ENCODE measurements around the gene BMP6. TPM values are rescaled to one million over a fixed set of nuclear protein-coding genes. Genes with fewer than 3 reads are reported as not detected.

Gene BMP6
- total RNA-seq, 6 experiments from 2014 or later, result 1.8 to 4.4 (median 2.6) TPM

DNA sequence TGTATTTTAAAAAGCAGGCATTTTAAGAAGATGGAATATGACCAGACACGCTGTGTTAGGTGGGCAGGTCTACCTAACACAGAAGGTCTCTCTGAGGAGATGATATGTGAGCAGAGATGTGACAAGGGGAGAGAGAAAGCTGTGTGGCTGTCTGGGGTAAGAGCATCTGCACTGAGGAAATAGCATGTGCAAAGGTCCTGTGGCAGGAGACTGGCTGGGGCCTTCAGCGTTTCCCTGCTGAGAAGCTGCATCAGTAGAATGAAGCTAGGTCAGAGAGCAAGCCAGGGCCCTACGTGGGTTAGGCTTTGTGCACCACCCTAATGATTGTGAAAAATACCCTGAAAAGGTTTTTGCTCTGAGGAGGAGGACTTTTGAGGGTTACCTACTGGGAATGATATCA, 97.7 kb downstream of the BMP6 start:
- H3K9me3 ChIP-seq, result no peaks in the 10 kb centered on the region
- no peak overlapping the region for H3K27ac ChIP-seq
- ATAC-seq (no peak), DNase-seq (no peak)
- no peak overlapping the region for H3K4me3 ChIP-seq
- H3K36me3 ChIP-seq, result no peaks in the 10 kb centered on the region
- TF ChIP-seq POLR2A (IDR thresholded peaks at IDR 0.05), result no peak
- TF ChIP-seq, protein P1, sequence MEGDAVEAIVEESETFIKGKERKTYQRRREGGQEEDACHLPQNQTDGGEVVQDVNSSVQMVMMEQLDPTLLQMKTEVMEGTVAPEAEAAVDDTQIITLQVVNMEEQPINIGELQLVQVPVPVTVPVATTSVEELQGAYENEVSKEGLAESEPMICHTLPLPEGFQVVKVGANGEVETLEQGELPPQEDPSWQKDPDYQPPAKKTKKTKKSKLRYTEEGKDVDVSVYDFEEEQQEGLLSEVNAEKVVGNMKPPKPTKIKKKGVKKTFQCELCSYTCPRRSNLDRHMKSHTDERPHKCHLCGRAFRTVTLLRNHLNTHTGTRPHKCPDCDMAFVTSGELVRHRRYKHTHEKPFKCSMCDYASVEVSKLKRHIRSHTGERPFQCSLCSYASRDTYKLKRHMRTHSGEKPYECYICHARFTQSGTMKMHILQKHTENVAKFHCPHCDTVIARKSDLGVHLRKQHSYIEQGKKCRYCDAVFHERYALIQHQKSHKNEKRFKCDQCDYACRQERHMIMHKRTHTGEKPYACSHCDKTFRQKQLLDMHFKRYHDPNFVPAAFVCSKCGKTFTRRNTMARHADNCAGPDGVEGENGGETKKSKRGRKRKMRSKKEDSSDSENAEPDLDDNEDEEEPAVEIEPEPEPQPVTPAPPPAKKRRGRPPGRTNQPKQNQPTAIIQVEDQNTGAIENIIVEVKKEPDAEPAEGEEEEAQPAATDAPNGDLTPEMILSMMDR (IDR thresholded peaks at IDR 0.05), result no peak
- whole genome bisulfite sequencing (ENCODE audit: insufficient coverage, low coverage, low lambda C conversion rate, missing lambda C conversion rate), result 60% methylated on average over 3 of the region's 3 CpGs
- H3K4me1 ChIP-seq, result no peaks in the 10 kb centered on the region
- intact Hi-C loops (cut with DNase I), result no loop called here
- no peaks in the 10 kb centered on the region for H3K27me3 ChIP-seq

DNA sequence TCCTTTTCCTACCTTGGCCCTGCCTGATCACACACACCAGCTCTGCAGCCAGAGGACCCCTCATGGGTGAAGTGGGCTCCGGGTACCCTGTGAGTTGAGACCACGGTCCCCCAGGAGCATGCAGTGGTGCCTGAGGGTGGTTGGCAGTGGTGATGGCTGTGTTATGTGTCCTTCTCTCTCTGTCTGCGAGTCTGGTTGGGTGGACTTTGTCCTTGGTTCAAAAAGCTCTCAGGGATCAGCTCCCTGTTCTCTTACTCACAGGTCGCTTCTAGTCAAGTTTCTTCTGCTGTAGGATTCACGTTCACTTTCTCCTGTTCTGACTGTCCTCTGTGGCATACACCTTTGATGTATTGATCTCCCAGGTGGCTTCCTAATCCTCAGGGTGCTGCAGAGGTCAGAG, 100.1 kb downstream of the BMP6 start:
- H3K27me3 ChIP-seq, result no peaks in the 10 kb centered on the region
- no peak for DNase-seq
- no peaks in the 10 kb centered on the region for H3K9me3 ChIP-seq
- no peak overlapping the region for H3K4me3 ChIP-seq
- intact Hi-C loops (cut with DNase I), result no loop called here
- no peaks in the 10 kb centered on the region for H3K36me3 ChIP-seq
- TF ChIP-seq, protein P1 (IDR thresholded peaks at IDR 0.05), result no peak
- TF ChIP-seq POLR2A (IDR thresholded peaks at IDR 0.05), result no peak
- 33% methylated on average over 3 of the region's 5 CpGs for WGBS (ENCODE audit: insufficient coverage, low coverage, low lambda C conversion rate, missing lambda C conversion rate)
- H3K4me1 ChIP-seq, result no peaks in the 10 kb centered on the region
- no peak overlapping the region for H3K27ac ChIP-seq
- no peak for ATAC-seq

DNA sequence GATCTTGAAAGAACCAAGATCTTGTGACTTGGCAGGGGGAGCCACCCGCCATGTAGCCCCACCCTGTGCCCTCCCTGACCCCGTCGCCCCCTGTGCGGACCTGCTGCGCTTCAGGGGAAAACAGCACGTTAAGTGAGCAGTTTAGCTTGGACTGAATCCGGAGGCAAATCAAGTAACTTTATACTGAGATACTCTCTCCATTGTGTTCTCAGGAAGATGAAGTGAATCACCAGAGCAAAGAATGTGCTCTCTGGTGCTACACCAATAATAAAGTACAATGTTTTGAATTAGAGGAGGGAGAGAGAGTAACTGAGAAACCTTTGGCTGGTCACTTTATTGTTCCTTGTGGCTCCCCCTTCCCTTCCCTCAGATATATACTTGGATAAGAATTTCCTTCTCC, 101.2 kb downstream of the BMP6 start:
- H3K36me3 ChIP-seq, result no peaks in the 10 kb centered on the region
- H3K27ac ChIP-seq, result no peak overlapping the region
- TF ChIP-seq POLR2A (IDR thresholded peaks at IDR 0.05), result no peak
- no peaks in the 10 kb centered on the region for H3K27me3 ChIP-seq
- no peak for DNase-seq
- peak; percentile 15 to 60 (median 42) for ATAC-seq
- H3K4me1 ChIP-seq, result no peaks in the 10 kb centered on the region
- WGBS (ENCODE audit: insufficient coverage, low coverage, low lambda C conversion rate, missing lambda C conversion rate), result 32% methylated on average over 6 of the region's 7 CpGs
- no peak overlapping the region for H3K4me3 ChIP-seq
- intact Hi-C loops (cut with DNase I), result no loop called here
- no peaks in the 10 kb centered on the region for H3K9me3 ChIP-seq

DNA sequence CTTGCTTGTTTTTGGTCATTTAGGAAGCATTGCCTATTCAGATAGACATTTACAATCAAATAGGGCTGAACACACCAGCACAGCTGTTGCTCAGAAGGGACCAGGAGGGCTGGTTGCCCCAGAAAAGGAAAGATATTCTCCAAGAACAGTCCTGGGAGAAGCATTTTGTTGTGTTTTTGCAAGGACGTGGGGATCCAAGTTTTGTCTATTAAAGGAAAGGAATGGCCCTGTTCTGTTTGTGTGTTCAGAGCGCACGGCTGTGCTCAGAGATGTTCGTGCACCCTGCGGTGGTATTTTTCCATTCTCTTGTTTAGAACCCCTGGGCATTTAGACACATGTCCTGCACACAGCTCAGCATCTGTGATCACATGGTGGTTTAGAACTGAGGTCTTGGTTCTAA, 102.2 kb downstream of the BMP6 start:
- 47% methylated on average over 3 of the region's 5 CpGs for WGBS (ENCODE audit: insufficient coverage, low coverage, low lambda C conversion rate, missing lambda C conversion rate)
- no peak overlapping the region for H3K27ac ChIP-seq
- no peak for DNase-seq

DNA sequence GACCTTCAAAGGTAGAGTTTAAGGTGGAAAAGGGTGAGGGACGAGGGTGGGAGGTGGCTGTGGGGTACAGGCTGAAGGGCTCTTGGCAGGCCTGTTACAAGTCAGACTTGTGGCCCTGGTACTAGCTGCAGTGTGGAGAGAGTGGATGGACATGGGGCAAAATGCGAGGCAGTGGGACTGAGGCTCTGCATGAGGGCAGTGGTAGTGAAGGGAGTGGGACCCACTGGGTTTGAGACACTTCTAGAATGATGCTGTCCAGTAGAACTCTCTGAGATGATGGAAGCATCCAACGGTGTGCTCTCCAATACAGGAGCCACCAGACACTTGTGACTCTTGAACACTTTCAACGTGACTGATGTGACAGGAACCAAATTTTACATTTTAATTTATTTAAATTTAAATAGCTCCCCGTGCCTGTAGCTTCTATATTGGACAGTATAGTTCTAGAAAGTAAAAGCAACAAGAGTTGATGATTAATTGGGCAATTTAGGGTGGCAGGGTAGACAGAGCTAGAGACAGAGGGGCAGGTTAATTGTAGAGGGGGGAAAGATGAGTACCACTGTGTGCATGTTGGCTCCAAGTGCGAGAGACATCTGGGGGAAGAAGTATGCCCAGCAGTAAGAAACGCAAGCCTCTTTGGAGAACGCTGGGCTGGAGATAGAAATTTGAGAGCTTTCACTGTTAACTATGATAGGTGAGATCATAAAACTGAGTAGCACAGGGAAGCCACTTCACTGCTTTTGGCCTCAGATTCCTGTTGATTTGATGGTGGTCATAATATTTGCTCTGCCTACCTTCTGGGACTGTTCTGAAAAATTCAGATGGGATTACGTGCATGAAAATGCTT, 107.2 kb downstream of the BMP6 start:
- DNase-seq (no peak), ATAC-seq (no peak)
- no peak for TF ChIP-seq POLR2A (IDR thresholded peaks at IDR 0.05)
- TF ChIP-seq, protein P1 (IDR thresholded peaks at IDR 0.05), result no peak
- no peaks in the 10 kb centered on the region for H3K9me3 ChIP-seq
- H3K4me1 ChIP-seq, result no peaks in the 10 kb centered on the region
- intact Hi-C loops (cut with DNase I), result no loop called here
- H3K36me3 ChIP-seq, result no peaks in the 10 kb centered on the region
- no peak overlapping the region for H3K27ac ChIP-seq
- WGBS (ENCODE audit: insufficient coverage, low coverage, low lambda C conversion rate, missing lambda C conversion rate), result 56% methylated on average over 9 of the region's 9 CpGs
- no peak overlapping the region for H3K4me3 ChIP-seq
- no peaks in the 10 kb centered on the region for H3K27me3 ChIP-seq

More for the DNA sequence above, 102.2 kb downstream of the BMP6 start:
- H3K4me1 ChIP-seq, result no peaks in the 10 kb centered on the region
- TF ChIP-seq POLR2A (IDR thresholded peaks at IDR 0.05), result no peak
- TF ChIP-seq, protein P1 (IDR thresholded peaks at IDR 0.05), result no peak
- intact Hi-C loops (cut with DNase I), result no loop called here
- no peak for ATAC-seq
- H3K4me3 ChIP-seq, result no peak overlapping the region
- H3K9me3 ChIP-seq, result no peaks in the 10 kb centered on the region
- no peaks in the 10 kb centered on the region for H3K27me3 ChIP-seq
- H3K36me3 ChIP-seq, result no peaks in the 10 kb centered on the region
